ENCODE measurements around the gene PRKN.

Gene PRKN

DNA sequence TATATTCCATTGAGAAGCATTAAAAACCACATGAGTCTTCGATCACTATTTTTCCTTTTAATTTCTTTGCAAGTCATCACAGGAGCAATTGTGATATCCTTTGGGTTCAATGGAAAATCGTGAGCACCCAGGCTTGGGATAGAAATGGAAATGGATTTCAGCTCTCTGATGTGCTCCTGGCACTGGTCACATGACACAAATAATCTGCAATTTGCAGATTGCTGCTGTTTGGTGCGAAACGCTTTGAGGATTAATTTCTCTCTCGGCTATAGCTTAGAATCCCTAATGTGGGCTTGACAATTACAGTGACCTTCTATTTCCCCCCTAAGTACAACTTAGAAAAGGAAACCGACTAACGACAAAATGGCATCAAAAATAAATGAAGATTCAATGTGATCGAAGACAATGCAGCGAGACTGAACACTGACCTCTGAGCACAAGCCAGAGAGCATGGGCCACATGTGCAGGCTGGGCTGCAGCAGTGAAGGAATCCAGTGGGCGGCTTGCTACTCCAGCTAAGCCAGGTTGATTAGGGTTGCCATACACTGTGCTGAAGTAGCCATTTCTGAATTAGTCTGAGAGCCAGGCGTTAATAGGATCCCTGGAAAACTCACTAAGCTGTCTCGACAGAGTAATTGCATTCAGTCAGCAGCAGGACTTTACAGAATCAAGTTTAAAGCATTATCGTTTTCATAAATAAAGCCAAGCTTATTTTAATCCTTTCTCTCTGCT lies 1151.9 kb downstream of the PRKN start:
- Histone ChIP-seq H3K36me3 (ENCODE audit: insufficient read depth, low read length) (no peaks in the 10 kb centered on the region), H3K4me1 (ENCODE audit: insufficient read depth, low read length) (no peaks in the 10 kb centered on the region), H4K20me1 (ENCODE audit: insufficient read depth, low read length) (no peaks in the 10 kb centered on the region), H3K79me2 (ENCODE audit: insufficient read depth, low read length) (no peaks in the 10 kb centered on the region), H3K27me3 (ENCODE audit: insufficient read depth, low read length, poor library complexity) (no peaks in the 10 kb centered on the region), H2AFZ (ENCODE audit: low read depth, low read length) (no peak overlapping the region), H3K9me3 (ENCODE audit: insufficient read depth, low read length, severe bottlenecking) (no peaks in the 10 kb centered on the region), H3K27ac (ENCODE audit: low read length) (no peak overlapping the region), H3K4me2 (ENCODE audit: insufficient read depth, low read length) (no peak overlapping the region), H3K9ac (ENCODE audit: low read depth, low read length) (no peak overlapping the region), H3K4me3 (ENCODE audit: low read depth in 1 of 2, low read length in 2 of 2) (no peak overlapping the region)
- no peak for DNase-seq
- ATAC-seq (ENCODE audit: insufficient read depth, low read depth) = no peak
- TF ChIP-seq, protein P1, sequence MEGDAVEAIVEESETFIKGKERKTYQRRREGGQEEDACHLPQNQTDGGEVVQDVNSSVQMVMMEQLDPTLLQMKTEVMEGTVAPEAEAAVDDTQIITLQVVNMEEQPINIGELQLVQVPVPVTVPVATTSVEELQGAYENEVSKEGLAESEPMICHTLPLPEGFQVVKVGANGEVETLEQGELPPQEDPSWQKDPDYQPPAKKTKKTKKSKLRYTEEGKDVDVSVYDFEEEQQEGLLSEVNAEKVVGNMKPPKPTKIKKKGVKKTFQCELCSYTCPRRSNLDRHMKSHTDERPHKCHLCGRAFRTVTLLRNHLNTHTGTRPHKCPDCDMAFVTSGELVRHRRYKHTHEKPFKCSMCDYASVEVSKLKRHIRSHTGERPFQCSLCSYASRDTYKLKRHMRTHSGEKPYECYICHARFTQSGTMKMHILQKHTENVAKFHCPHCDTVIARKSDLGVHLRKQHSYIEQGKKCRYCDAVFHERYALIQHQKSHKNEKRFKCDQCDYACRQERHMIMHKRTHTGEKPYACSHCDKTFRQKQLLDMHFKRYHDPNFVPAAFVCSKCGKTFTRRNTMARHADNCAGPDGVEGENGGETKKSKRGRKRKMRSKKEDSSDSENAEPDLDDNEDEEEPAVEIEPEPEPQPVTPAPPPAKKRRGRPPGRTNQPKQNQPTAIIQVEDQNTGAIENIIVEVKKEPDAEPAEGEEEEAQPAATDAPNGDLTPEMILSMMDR (IDR thresholded peaks at IDR 0.05; ENCODE audit: borderline replicate concordance, extremely low read depth, low read length, poor library complexity, severe bottlenecking) = no peak
- TF ChIP-seq EZH2 (IDR thresholded peaks at IDR 0.05; ENCODE audit: borderline replicate concordance, low read depth, low read length, severe bottlenecking) = no peak

DNA sequence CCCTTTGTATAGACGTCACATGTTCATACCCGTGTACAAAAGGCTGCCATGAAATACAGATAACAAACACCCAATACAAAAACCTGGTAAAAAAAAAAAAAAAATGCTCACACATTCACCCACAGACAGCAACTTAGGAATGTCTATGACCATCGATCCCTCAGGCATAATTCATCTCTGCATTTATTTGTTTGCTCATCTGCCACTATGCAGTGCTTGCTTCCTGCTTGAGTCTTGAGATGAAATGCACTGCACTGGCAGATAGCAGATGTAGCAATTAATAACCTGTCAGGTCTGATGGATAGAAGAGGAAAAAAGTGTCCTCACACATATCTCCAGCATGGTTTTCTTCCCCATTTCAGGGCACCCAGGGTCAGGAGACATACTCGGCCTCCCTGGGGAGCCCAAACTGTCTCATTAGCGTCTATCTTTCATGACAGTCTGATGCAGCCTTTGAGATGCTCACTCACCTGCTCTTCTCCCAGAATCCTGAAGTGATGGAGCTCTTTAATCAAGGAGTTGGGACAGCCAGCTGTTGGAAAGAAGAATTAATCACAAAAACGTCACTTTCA lies 1158.6 kb downstream of the PRKN start:
- no peaks in the 10 kb centered on the region for H3K4me1 ChIP-seq (ENCODE audit: insufficient read depth, low read length)
- H3K79me2 ChIP-seq (ENCODE audit: insufficient read depth, low read length) = no peaks in the 10 kb centered on the region
- H3K4me2 ChIP-seq (ENCODE audit: insufficient read depth, low read length) = no peak overlapping the region
- no peak overlapping the region for H2AFZ ChIP-seq (ENCODE audit: low read depth, low read length)
- no peak overlapping the region for H3K4me3 ChIP-seq (ENCODE audit: low read depth in 1 of 2, low read length in 2 of 2)
- no peak for ATAC-seq (ENCODE audit: insufficient read depth, low read depth)
- TF ChIP-seq, protein P1 (IDR thresholded peaks at IDR 0.05; ENCODE audit: borderline replicate concordance, extremely low read depth, low read length, poor library complexity, severe bottlenecking) = no peak
- no peak for TF ChIP-seq EZH2 (IDR thresholded peaks at IDR 0.05; ENCODE audit: borderline replicate concordance, low read depth, low read length, severe bottlenecking)
- no peak overlapping the region for H3K9ac ChIP-seq (ENCODE audit: low read depth, low read length)
- H3K36me3 ChIP-seq (ENCODE audit: insufficient read depth, low read length) = no peaks in the 10 kb centered on the region
- no peaks in the 10 kb centered on the region for H3K9me3 ChIP-seq (ENCODE audit: insufficient read depth, low read length, severe bottlenecking)
- H4K20me1 ChIP-seq (ENCODE audit: insufficient read depth, low read length) = no peaks in the 10 kb centered on the region
- no peak overlapping the region for H3K27ac ChIP-seq (ENCODE audit: low read length)
- H3K27me3 ChIP-seq (ENCODE audit: insufficient read depth, low read length, poor library complexity) = no peaks in the 10 kb centered on the region
- no peak for DNase-seq

DNA sequence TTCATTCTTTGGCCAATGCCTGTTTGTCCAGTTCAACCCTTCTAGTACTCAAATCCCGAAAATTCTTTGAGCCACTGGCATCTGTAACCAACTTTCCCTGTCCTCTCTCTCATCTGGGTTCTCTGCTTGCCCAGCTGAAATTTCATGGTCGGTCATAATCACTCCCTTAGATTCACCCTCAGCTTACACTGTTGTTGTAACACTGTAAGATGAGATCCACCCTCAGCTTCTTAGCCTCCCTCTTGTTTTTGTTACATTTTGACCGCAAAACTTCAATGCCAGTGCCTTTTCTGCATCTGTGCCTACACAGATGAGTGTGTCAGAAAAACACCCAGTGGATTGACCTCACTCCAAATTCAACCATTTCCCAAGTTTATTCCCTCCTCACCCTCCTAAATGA lies 1162.6 kb downstream of the PRKN start:
- no peaks in the 10 kb centered on the region for H3K9me3 ChIP-seq (ENCODE audit: insufficient read depth, low read length, severe bottlenecking)
- ATAC-seq (ENCODE audit: insufficient read depth, low read depth) (no peak), DNase-seq (no peak)
- H3K27me3 ChIP-seq (ENCODE audit: insufficient read depth, low read length, poor library complexity) = peaks cover 7% of the 10 kb centered on the region
- no peaks in the 10 kb centered on the region for H4K20me1 ChIP-seq (ENCODE audit: insufficient read depth, low read length)
- no peak overlapping the region for H3K27ac ChIP-seq (ENCODE audit: low read length)
- no peaks in the 10 kb centered on the region for H3K36me3 ChIP-seq (ENCODE audit: insufficient read depth, low read length)
- no peak overlapping the region for H3K9ac ChIP-seq (ENCODE audit: low read depth, low read length)
- no peaks in the 10 kb centered on the region for H3K4me1 ChIP-seq (ENCODE audit: insufficient read depth, low read length)
- no peak overlapping the region for H3K4me3 ChIP-seq (ENCODE audit: low read depth in 1 of 2, low read length in 2 of 2)
- H3K4me2 ChIP-seq (ENCODE audit: insufficient read depth, low read length) = no peak overlapping the region
- no peak overlapping the region for H2AFZ ChIP-seq (ENCODE audit: low read depth, low read length)
- TF ChIP-seq EZH2 (IDR thresholded peaks at IDR 0.05; ENCODE audit: borderline replicate concordance, low read depth, low read length, severe bottlenecking) = no peak
- TF ChIP-seq, protein P1 (IDR thresholded peaks at IDR 0.05; ENCODE audit: borderline replicate concordance, extremely low read depth, low read length, poor library complexity, severe bottlenecking) = no peak
- no peaks in the 10 kb centered on the region for H3K79me2 ChIP-seq (ENCODE audit: insufficient read depth, low read length)

All from DND-41 (cell line).